Duodenal mucosa (tissue), 2 donors: Measurements from ENCODE around the gene CMTR1.

ENCODE experiments used
- H3K27ac ChIP-seq: one replicate; pipeline ENCODE4 v1.7.0; 2013; ENCODE audit warnings: low read depth, low read length
- H3K27me3 ChIP-seq, 2 donors: one replicate each; pipeline ENCODE4 v1.7.0; 2013; ENCODE audit warnings: low read length in 2 of 2, control low read depth in 1 of 2; ENCODE audit not compliant: insufficient read depth in 2 of 2, control insufficient read depth in 1 of 2
- H3K36me3 ChIP-seq, 2 donors: one replicate each; pipeline ENCODE4 v1.7.0; 2013; ENCODE audit warnings: low read length in 2 of 2, control low read depth in 1 of 2; ENCODE audit not compliant: insufficient read depth in 2 of 2, control insufficient read depth in 1 of 2
- H3K4me1 ChIP-seq, 2 donors: one replicate each; pipeline ENCODE4 v1.7.0; 2013; ENCODE audit warnings: low read length in 2 of 2, control low read depth in 1 of 2; ENCODE audit not compliant: insufficient read depth in 2 of 2, control insufficient read depth in 1 of 2
- H3K4me3 ChIP-seq, 2 donors: one replicate each; pipeline ENCODE4 v1.7.0; 2013; ENCODE audit warnings: low read length in 2 of 2, low read depth in 1 of 2
- H3K9ac ChIP-seq, 2 donors: one replicate each; pipeline ENCODE4 v1.7.0; 2013; ENCODE audit warnings: low read length in 2 of 2, low read depth in 1 of 2
- H3K9me3 ChIP-seq, 2 donors: one replicate each; pipeline ENCODE4 v1.7.0; 2013; ENCODE audit warnings: low read length in 2 of 2, control low read depth in 1 of 2; ENCODE audit not compliant: control insufficient read depth in 1 of 2

The CMTR1 gene, protein sequence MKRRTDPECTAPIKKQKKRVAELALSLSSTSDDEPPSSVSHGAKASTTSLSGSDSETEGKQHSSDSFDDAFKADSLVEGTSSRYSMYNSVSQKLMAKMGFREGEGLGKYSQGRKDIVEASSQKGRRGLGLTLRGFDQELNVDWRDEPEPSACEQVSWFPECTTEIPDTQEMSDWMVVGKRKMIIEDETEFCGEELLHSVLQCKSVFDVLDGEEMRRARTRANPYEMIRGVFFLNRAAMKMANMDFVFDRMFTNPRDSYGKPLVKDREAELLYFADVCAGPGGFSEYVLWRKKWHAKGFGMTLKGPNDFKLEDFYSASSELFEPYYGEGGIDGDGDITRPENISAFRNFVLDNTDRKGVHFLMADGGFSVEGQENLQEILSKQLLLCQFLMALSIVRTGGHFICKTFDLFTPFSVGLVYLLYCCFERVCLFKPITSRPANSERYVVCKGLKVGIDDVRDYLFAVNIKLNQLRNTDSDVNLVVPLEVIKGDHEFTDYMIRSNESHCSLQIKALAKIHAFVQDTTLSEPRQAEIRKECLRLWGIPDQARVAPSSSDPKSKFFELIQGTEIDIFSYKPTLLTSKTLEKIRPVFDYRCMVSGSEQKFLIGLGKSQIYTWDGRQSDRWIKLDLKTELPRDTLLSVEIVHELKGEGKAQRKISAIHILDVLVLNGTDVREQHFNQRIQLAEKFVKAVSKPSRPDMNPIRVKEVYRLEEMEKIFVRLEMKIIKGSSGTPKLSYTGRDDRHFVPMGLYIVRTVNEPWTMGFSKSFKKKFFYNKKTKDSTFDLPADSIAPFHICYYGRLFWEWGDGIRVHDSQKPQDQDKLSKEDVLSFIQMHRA

DNA sequence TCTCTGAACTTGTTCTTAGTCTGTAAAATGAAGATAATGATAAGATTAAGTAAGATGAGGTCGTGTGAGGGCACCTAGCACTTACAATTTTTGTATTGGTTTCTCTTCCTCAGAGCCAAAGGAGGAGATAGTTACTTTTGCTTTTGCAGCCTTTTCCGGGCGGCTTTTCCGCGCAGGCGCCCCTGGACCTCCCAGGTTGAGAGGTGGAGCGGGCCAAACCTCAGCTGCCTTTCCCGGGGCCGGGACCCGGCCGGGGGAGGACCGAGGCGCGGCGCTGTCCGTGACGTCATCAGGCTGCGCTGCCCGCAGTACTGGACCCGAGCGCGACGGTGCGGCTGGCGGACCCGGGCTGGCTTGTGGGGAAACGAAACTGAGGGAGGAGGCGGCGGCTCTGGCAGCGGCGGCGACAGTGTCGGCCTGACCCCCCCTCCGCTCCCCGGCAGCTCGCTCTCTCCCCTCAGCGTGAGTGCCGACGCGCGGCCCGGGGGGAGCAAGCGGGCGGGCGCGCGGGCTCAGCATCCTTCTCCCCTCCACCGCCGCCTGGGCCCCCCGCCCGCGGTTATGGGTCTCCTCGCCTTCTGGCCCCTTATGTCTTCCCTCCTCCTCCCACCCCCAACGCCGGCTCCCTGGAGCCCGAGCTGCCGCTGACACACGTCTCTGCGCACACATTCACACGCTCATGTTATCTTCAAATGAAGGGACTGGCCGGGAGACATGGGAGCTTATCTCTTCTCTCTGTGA is at the start of gene CMTR1:
Gene CMTR1 (plus strand): TSS at position 306 of the 741 bp plus-strand sequence. CDS start 2,409 bp downstream, outside the sequence.
- no peaks in the 10 kb centered on the region for H3K9me3 ChIP-seq
- peaks cover 13 to 23% of the 10 kb centered on the region in 2 donors for H3K36me3 ChIP-seq
- peak within 1 kb of the TSS; percentile 90 for H3K4me3 ChIP-seq
- peak within 1 kb of the TSS; percentile 86 to 91 for H3K9ac ChIP-seq
- no peaks in the 10 kb centered on the region for H3K27me3 ChIP-seq
- H3K27ac ChIP-seq, result peak within 1 kb of the TSS; percentile 74
- H3K4me1 ChIP-seq, result peaks cover 14 to 18% of the 10 kb centered on the region in 2 donors

DNA sequence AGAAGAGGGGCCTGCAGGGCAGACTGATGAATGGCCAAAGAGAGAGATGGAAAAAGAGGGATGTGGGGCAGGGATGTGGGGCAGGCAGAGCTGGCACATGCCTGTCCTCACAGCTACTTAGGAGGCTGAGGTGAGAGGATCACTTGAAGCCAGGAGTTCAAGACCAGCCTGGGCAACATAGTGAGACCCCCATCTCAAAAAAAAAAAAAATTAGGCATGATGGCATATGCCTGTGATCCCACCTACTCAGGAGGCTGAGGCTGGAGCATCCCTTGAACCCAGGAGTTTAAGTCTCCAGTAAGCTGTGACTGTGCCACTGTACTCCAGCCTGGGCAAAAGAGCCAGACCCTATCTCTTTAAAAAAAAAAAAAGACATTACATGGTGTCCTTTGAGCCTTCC is 44.4 kb upstream of the CMTR1 start:
- H3K9me3 ChIP-seq, result no peaks in the 10 kb centered on the region
- H3K27ac ChIP-seq, result no peak overlapping the region
- no peak overlapping the region for H3K9ac ChIP-seq
- H3K36me3 ChIP-seq, result peaks cover 20 to 45% of the 10 kb centered on the region in 2 donors
- no peaks in the 10 kb centered on the region for H3K4me1 ChIP-seq
- H3K27me3 ChIP-seq, result no peaks in the 10 kb centered on the region
- H3K4me3 ChIP-seq, result no peak overlapping the region

DNA sequence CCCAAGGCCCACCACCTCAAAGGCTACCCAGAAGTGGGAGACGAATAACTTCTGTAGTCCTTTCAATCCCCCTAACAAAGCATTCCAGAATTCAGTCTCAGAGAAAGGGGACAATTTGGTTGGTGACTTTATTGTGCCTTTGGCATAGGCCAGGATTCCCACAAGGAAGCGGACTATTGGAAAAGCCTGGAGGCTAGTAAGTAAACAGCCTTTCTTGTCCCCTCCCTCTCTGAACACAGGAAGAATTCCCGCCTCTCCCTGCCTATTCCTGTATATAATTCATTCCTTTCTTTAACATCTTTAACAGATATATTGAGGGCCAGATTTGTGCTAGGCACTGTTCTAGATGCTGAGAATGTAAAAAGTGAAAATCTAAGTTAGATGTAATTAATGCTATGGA is 43.2 kb upstream of the CMTR1 start:
- no peaks in the 10 kb centered on the region for H3K4me1 ChIP-seq
- no peak overlapping the region for H3K4me3 ChIP-seq
- peaks cover 20 to 35% of the 10 kb centered on the region in 2 donors for H3K36me3 ChIP-seq
- H3K27ac ChIP-seq, result no peak overlapping the region
- no peaks in the 10 kb centered on the region for H3K27me3 ChIP-seq
- H3K9me3 ChIP-seq, result no peaks in the 10 kb centered on the region
- no peak overlapping the region for H3K9ac ChIP-seq

DNA sequence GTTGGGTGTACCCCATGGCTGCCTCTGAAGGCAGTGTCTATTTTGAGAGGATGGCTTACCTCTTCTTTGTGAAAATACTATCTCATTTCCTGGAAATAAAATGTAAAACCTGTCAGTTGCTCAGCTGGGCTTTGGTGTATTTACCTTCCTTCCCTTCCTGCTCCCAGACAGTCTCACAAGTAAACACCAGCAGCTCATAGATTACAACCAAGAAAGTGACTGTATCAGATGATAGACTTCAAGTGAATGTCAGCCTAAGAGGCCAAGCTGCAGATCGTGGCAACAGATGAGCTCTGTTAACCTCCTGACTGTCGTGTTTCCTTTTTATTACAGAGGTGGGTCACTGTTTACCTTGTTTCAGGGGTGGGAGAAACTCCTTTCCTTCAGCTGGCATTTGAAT is 41.9 kb upstream of the CMTR1 start:
- Histone ChIP-seq H3K27ac (no peak overlapping the region), H3K9ac (no peak overlapping the region), H3K36me3 (peaks cover 20 to 35% of the 10 kb centered on the region in 2 donors), H3K4me1 (no peaks in the 10 kb centered on the region), H3K9me3 (no peaks in the 10 kb centered on the region), H3K4me3 (no peak overlapping the region), H3K27me3 (no peaks in the 10 kb centered on the region)

DNA sequence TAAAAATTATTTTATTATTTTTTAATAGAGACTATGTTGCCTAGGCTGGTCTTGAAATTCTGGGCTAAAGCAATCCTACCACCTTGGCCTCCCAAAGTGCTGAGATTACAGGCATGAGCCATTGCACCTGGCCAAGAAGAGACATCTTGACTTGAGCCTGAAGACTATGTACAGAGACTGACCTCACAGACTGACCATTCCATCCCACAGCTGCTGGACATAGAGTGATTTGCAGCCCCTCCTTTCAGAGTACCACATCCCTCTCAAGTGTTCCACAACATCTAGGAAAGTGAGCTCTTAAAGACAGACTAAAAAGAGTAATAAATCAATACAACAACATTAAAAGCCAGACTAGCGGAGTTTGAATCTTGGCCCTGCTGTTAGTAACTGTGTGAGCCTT is 40.2 kb upstream of the CMTR1 start:
- Histone ChIP-seq H3K9ac (no peak overlapping the region), H3K4me3 (no peak overlapping the region), H3K27ac (no peak overlapping the region), H3K27me3 (no peaks in the 10 kb centered on the region), H3K9me3 (no peaks in the 10 kb centered on the region), H3K4me1 (no peaks in the 10 kb centered on the region), H3K36me3 (peaks cover 16 to 31% of the 10 kb centered on the region in 2 donors)

DNA sequence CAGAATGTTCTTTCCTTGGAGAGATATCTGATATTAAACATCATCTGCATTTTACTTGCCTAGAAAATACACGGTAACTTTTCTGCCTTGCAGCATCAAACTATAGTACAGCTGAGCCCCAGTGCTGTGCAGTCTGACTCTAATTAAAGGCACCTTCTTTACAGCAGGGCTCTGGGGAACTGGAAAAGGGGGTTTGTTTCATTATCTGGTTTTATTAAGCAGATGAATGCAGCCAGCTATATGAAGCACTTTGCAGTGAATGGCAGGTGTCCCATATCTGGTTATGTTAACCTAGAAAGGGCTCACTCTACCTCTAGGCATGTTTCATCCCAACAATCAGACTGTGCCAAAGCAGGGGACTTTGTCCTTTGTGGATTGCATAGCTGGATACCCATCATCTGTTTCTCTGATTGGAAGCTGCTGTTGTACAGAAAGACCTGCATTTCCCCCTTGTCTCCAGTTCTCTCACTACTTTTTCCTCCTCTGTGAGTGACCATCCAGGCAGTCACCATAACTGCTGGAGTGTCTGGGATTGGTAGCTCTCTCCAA is 39.6 kb upstream of the CMTR1 start:
- Histone ChIP-seq H3K9ac (no peak overlapping the region), H3K4me3 (no peak overlapping the region), H3K4me1 (no peaks in the 10 kb centered on the region), H3K27me3 (no peaks in the 10 kb centered on the region), H3K36me3 (peaks cover 14 to 26% of the 10 kb centered on the region in 2 donors), H3K27ac (no peak overlapping the region), H3K9me3 (no peaks in the 10 kb centered on the region)

DNA sequence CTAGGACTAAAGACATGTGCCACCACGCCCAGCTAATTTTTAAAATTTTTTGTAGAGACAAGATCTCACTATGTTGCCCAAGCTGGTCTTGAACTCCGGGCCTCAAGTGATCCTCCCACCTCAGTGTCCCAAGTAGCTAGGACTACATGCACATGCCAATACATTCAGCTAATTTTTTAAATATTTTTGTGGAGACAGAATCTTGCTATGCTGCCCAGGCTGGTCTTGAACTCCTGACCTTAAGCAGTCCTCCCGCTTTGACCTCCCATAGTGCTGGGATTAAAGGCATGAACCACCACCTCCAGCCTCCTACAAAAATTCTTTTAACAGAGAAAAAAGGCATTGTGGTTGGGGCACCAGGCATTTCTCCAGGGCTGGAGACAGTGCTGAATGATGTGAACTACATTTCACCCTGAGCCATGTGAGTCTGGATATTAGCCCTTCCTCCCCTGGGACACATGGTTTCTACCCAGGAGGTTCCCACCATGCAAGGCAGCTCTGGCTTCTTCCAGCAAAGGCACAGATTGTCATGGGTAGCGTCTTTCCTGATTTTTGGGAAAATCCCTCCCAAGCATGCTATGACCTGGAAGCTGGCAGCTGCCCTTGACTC is 36.3 kb upstream of the CMTR1 start:
- Histone ChIP-seq H3K27ac (no peak overlapping the region), H3K4me3 (no peak overlapping the region), H3K9me3 (no peaks in the 10 kb centered on the region), H3K36me3 (peaks cover 0 to 4% of the 10 kb centered on the region in 2 donors), H3K9ac (no peak overlapping the region), H3K4me1 (no peaks in the 10 kb centered on the region), H3K27me3 (no peaks in the 10 kb centered on the region)

DNA sequence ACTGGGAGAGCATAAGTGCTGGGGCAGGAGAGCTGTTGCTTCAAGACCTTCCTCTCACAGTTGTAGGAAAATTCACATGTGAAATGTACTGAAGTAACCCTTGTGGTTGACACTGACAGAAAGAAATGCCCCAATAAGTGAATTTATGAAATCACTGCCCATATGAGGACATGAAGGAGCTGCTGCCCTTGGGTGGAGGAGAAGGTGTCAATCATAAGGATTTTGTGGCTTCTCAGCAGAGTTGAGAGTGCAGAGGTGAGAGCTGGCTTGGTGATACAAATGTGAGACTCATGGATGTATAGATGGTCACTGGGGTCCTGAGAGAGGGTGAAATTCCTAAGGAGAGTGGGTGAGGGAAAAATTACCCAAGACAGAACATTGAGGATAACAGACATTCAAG is 33.9 kb upstream of the CMTR1 start:
- H3K27me3 ChIP-seq, result no peaks in the 10 kb centered on the region
- H3K4me1 ChIP-seq, result no peaks in the 10 kb centered on the region
- no peak overlapping the region for H3K9ac ChIP-seq
- no peaks in the 10 kb centered on the region for H3K36me3 ChIP-seq
- no peak overlapping the region for H3K4me3 ChIP-seq
- H3K27ac ChIP-seq, result no peak overlapping the region
- H3K9me3 ChIP-seq, result no peaks in the 10 kb centered on the region

DNA sequence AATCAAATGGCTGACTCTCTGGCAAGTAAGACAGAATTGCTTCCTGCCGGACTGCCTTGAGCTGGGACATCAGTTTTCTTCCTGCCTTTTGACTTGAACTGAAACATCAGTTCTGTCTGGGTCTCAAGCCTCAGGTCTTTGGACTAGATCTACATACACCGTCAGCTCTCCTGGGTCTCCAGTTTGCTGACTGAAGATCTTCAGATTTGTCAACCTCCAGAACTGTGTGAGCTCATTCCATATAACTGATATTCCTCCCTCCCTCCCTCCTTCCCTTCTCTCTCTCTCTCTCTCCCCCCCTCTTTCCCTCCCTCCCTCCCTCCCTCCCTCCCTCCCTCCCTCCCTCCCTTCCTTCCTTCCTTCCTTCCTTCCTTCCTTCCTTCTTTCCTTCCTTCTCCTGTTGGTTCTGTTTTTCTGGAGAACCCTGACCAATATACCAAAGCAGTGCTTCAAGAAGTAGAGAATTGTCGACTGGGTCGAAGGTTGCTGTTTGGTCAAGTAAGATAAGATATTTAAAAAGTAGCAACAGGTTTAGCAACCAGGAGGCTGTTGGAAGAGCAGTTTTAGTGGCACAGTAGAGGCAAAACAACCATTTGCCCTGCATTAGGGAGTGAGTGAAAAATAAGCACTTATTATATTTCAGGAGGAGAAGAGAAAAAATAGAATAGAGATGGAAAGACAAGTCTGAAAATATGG is 33.1 kb upstream of the CMTR1 start:
- H3K36me3 ChIP-seq, result no peaks in the 10 kb centered on the region
- H3K27ac ChIP-seq, result no peak overlapping the region
- H3K9ac ChIP-seq, result no peak overlapping the region
- no peak overlapping the region for H3K4me3 ChIP-seq
- H3K9me3 ChIP-seq, result no peaks in the 10 kb centered on the region
- no peaks in the 10 kb centered on the region for H3K27me3 ChIP-seq
- no peaks in the 10 kb centered on the region for H3K4me1 ChIP-seq
